Subcutaneous adipose tissue (tissue), 4 donors: ENCODE results near the gene XRCC3. TPM values are rescaled to one million over a fixed set of nuclear protein-coding genes. Genes with fewer than 3 reads are reported as not detected.

Source experiments
- CTCF ChIP-seq: fragments of 450-650 bp; IDR thresholded peaks from one replicate; pipeline ENCODE4 v1.5.1; 2016; ENCODE audit warnings: low read depth, mild to moderate bottlenecking, control low read depth, antibody characterized with exemption, moderate library complexity
- total RNA-seq, 4 donors: library from RNA; depleted of rRNA; stranded (reverse); fragments of >200 nt; gene quantifications; one replicate each; pipeline ENCODE4 v1.1.0, GENCODE V29; 2016

XRCC3 gene
- total RNA-seq, 4 donors from 2014 or later = 2.4 to 6.0 (median 4.4) TPM

GRCh38 chr14:103694572-103695026, 20.7 kb downstream of the XRCC3 start:
- no peak for TF ChIP-seq CTCF

- no peak for TF ChIP-seq CTCF
Measured at GRCh38 chr14:103693515-103693914, 21.7 kb downstream of the XRCC3 start.

- no peak for TF ChIP-seq CTCF
Measured at GRCh38 chr14:103692871-103693270, 22.4 kb downstream of the XRCC3 start.

- no peak for TF ChIP-seq CTCF
Measured at GRCh38 chr14:103692159-103692558, 23.1 kb downstream of the XRCC3 start.

- no peak for TF ChIP-seq CTCF
Measured at GRCh38 chr14:103690332-103690731, 24.9 kb downstream of the XRCC3 start.

GRCh38 chr14:103688906-103689902, 26.0 kb downstream of the XRCC3 start:
- TF ChIP-seq CTCF = no peak

GRCh38 chr14:103688441-103688840, 26.8 kb downstream of the XRCC3 start:
- no peak for TF ChIP-seq CTCF
